Measurements from ENCODE around the gene WDR43. TPM values are rescaled to one million over a fixed set of nuclear protein-coding genes. Genes with fewer than 3 reads are reported as not detected.

WDR43 gene
- total RNA-seq, 2 donors from 2014 or later, result 75.0 to 110 TPM

DNA sequence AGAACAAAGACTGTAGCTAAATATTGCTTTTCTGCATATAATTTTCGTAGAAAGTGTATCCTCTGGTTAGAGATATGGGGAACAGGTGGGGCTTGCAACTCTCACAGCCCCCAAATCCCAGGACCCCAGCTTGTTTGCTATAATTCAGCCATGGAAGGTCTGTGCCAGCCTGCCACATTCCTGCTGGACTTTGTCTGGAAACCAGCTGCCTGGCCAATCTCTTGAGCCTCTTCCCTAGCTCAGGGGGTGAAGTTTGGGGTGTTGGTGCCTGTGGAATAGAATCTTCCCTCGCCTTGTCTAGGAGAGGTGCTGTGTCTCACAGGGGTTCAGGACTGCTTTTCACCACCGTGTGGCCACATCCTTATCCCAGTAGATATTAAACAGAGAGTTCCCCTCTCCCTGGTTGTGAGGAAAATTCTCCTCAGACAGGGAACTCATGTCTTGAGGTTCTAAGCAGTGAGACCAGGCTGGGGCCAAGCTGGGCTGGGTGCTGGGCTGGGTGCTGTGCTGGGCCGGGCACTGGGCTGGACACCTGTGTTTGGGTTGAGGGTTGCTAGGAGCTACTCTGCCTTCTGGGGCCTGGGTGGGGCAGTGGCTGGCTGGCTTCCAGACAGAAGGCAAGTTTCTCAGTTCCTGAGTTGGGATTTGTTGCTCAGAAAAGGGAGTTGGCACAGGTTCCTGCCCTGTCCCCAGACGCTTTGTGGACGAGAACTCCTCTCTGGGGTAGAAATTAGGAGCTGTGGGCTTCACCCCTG lies 98.9 kb downstream of the WDR43 start:
- Mint-ChIP-seq H3K4me1 (ENCODE audit: low read depth) (no peaks in the 10 kb centered on the region), H3K36me3 (ENCODE audit: insufficient read depth in 2 of 2) (no peaks in the 10 kb centered on the region), H3K27me3 (ENCODE audit: low read depth) (no peaks in the 10 kb centered on the region), H3K4me3 (no peak overlapping the region), H3K27ac (no peak overlapping the region), H3K9me3 (no peaks in the 10 kb centered on the region)
- ATAC-seq (replicated peaks in 1 of 2), result no peak
- DNase-seq, result no peak

DNA sequence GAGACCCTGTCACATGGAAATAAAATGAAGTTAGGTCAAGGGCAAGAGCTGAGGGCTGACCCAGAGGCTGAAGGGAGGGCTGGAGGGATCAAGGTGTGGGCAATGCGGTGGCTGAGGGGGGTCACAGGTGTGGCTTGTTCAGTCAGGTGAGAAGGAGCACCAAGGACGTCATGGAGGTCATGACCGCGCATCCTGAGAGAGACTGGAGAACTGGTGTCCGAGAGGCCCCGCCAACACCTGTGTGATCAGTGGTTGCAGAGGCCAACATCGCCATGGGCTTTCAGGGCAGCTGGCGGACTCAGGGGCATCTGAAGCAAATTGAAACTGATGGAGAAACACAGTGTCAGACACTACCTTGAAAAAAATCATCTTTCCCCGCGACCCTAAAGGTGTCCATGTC lies 99.6 kb downstream of the WDR43 start:
- no peaks in the 10 kb centered on the region for H3K27me3 Mint-ChIP-seq (ENCODE audit: low read depth)
- H3K27ac Mint-ChIP-seq, result no peak overlapping the region
- no peak overlapping the region for H3K4me3 Mint-ChIP-seq
- no peaks in the 10 kb centered on the region for H3K9me3 Mint-ChIP-seq
- no peak for ATAC-seq (replicated peaks in 1 of 2)
- no peaks in the 10 kb centered on the region for H3K4me1 Mint-ChIP-seq (ENCODE audit: low read depth)
- H3K36me3 Mint-ChIP-seq (ENCODE audit: insufficient read depth in 2 of 2), result no peaks in the 10 kb centered on the region
- DNase-seq, result no peak

DNA sequence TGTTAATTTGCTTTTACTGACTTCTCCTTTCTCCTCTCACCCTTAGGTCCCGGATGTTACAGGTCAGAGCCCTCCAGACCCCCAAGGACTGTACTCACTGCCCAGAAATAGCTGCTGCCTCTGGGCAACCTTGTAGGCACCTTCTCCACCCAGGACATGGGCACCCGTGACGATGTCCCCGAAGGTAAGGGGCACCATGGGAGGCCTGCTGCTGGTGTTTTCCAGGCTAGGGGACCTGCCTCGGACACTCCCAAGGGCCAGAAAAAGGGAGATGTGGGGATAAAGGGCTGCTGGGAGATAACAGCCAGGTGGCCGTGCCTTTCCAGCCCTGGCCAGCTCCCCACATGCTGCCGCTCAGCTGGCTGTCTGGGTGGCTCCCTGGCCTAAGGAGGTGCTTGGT lies 100.2 kb downstream of the WDR43 start:
- no peaks in the 10 kb centered on the region for H3K36me3 Mint-ChIP-seq (ENCODE audit: insufficient read depth in 2 of 2)
- H3K4me1 Mint-ChIP-seq (ENCODE audit: low read depth), result peaks cover 1% of the 10 kb centered on the region
- H3K4me3 Mint-ChIP-seq, result no peak overlapping the region
- H3K27ac Mint-ChIP-seq, result no peak overlapping the region
- no peaks in the 10 kb centered on the region for H3K27me3 Mint-ChIP-seq (ENCODE audit: low read depth)
- DNase-seq, result no peak
- ATAC-seq (replicated peaks in 1 of 2), result no peak
- H3K9me3 Mint-ChIP-seq, result no peaks in the 10 kb centered on the region

DNA sequence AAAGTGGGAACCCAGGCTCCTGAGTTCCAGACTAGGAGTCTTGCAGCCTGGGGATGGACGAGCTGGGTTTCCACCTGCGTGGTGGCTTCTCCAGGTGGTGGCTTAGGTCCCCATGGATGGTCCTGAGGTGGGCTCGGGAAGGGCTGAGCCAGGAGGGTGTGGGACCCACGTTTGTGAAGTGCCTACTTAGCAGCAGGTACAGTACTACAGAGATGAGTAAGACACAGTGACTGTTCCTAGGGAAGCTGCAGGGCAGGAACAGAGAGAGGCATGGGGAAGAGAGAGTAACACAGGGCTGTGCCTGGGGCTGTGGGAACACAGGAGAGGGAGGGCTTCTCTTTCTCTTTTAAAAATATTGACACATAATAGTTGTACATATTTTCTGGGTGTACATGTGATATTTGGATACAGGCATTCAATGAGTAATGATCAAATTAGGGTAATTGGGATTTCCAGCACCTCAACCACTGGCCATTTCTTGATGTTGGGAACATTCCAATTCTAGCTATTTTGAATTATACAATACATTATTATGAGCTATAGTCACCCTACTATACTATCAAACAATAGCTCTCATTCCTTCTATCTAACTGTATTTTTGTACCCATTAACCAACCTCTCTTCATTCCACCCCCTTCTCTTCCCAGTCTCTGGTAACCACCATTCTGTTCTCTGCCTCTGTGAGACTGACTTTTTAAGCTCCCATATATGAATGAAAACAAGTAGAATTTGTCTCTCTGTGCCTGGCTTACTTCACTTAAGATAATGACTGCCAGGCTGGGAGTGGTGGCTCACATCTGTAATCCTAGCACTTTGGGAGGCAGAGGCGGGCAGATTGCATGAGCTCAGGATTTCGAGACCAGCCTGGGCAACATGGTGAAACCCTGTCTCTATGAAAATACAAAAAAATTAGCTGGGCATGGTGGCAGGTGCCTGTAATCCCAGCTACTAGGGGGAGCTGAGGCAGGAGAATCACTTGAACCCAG lies 101.6 kb downstream of the WDR43 start:
- no peak for DNase-seq
- Mint-ChIP-seq H3K36me3 (ENCODE audit: insufficient read depth in 2 of 2) (no peaks in the 10 kb centered on the region), H3K27ac (no peak overlapping the region), H3K9me3 (no peaks in the 10 kb centered on the region), H3K4me3 (no peak overlapping the region), H3K4me1 (ENCODE audit: low read depth) (peaks cover 11% of the 10 kb centered on the region), H3K27me3 (ENCODE audit: low read depth) (no peaks in the 10 kb centered on the region)
- ATAC-seq (replicated peaks in 1 of 2), result no peak

DNA sequence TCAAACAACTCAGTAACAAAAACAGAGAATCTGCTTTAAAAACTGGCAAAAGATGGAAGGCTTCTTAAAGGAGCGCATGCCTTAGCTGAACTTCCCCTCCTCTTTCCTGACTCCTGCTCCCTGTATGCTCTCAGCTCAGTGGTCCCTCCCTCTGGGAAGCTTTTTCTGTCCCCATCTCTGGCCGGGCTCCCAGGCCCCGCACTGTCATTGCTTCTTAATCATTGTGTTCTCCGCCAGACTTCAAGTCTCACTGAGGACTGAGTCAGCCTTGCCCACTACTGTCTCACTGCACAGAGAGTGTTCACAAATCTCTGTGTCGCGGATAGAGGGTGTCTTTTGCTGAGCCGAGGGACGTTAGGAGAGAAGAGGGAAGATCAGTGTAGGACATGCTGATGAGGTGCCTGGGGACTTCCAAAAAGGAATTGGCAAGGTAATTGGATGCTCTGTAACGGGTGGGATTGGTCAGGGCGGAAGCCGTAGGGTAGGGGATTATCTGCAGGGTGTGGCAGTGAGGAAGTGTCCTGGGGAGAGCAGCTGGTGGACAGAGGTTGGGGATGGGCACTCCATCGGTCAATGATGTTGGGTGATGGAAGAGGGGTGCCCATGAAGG lies 102.9 kb downstream of the WDR43 start:
- no peaks in the 10 kb centered on the region for H3K36me3 Mint-ChIP-seq (ENCODE audit: insufficient read depth in 2 of 2)
- H3K27me3 Mint-ChIP-seq (ENCODE audit: low read depth), result no peaks in the 10 kb centered on the region
- ATAC-seq (replicated peaks in 1 of 2) (no peak), DNase-seq (no peak)
- H3K4me3 Mint-ChIP-seq, result no peak overlapping the region
- no peaks in the 10 kb centered on the region for H3K9me3 Mint-ChIP-seq
- H3K4me1 Mint-ChIP-seq (ENCODE audit: low read depth), result peaks cover 15% of the 10 kb centered on the region
- no peak overlapping the region for H3K27ac Mint-ChIP-seq

Other genes starting within 250 kb of the WDR43 start
- gene PPP1CB, start 142.8 kb upstream of the WDR43 start, total RNA-seq, result 100 to 1,000 TPM; 250 to 256 TPM
- gene SPDYA, start 83.8 kb upstream of the WDR43 start, total RNA-seq, result 1 to 10 TPM; 1.1 to 1.5 TPM
- 10 to 100 TPM; 18.5 to 20.5 TPM for gene TRMT61B, start 24.4 kb upstream of the WDR43 start, total RNA-seq
- 1 to 10 TPM; 4.0 to 4.3 TPM for gene TOGARAM2, start 86.6 kb downstream of the WDR43 start, total RNA-seq
- not detected for gene PCARE, start 179.9 kb downstream of the WDR43 start, total RNA-seq
- gene CLIP4, start 220.7 kb downstream of the WDR43 start, total RNA-seq, result 10 to 100 TPM; 25.2 to 28.4 TPM

Data from activated T-cell treated with anti-CD3 and anti-CD28 coated beads, Interleukin-2, amount 50 U/mL, for 72 hours (primary cell).